ENCODE measurements around the gene PRKAG2. TPM values are rescaled to one million over a fixed set of nuclear protein-coding genes. Genes with fewer than 3 reads are reported as not detected.
A peak's percentile ranks its signal among the peaks of the same experiment; 100 is the strongest.

Gene PRKAG2
- total and polyA plus RNA-seq, 2 of the 13 experiments (the other 11 are each of a cell fraction or from before 2014, with no cell fraction given): 0.90 to 1.3 TPM

DNA sequence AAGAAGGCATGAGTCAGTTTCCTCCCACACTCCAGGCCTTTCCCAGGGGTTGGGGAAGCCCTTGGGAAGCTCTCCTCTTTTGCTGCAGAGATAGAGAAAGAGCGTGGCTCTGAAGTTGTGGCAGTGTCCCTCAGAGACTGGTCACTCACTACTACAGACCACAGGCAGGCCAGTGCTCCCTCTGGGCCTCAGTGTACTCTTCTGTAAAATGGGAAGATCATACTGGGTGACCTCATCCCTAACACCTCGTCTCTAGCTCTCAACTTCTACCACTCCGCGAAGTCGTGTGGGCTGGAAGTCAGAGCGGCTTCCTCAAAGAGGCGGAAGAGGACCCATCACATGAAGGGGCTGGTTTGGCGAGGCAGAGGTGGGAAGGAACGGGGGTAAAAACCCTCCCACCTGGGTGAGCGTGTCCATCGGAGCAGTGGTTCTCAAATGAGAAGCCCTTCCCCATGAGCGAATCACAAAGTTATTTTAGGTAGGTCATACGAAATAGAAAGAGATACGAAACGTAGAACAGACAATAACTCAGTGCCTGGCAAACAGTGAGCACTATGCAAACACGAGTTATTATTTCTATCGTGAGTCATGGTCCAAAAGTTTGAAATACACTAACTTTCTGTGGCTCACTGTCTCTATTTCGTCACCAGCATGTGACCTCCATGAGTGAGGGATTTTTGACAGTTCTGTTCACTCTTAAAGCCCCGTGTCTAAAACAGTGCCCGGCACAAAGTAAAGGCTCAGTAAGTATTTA lies 32.7 kb downstream of the PRKAG2 start (continued):
- TF ChIP-seq ZNF24 (IDR thresholded peaks at IDR 0.05): no peak
- TF ChIP-seq KLF16 (CRISPR knock-in tag; IDR thresholded peaks at IDR 0.05): 0 out of 4 replicates have a peak, but pooled peaks of 1 of the 2 experiments have one; percentile 55
- TF ChIP-seq MBD4 (IDR thresholded peaks at IDR 0.05; ENCODE audit: borderline replicate concordance, low read length): no peak
- TF ChIP-seq CREB1 (IDR thresholded peaks at IDR 0.05): peak; percentile 85
- TF ChIP-seq CREB1 (CRISPR knock-in tag; IDR thresholded peaks at IDR 0.05): peak; percentile 50; the same call in 1 of the 2 replicates
- TF ChIP-seq, protein P1, sequence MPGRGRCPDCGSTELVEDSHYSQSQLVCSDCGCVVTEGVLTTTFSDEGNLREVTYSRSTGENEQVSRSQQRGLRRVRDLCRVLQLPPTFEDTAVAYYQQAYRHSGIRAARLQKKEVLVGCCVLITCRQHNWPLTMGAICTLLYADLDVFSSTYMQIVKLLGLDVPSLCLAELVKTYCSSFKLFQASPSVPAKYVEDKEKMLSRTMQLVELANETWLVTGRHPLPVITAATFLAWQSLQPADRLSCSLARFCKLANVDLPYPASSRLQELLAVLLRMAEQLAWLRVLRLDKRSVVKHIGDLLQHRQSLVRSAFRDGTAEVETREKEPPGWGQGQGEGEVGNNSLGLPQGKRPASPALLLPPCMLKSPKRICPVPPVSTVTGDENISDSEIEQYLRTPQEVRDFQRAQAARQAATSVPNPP (CRISPR knock-in tag; IDR thresholded peaks at IDR 0.05): no peak
- TF ChIP-seq JUNB (CRISPR knock-in tag; IDR thresholded peaks at IDR 0.05; ENCODE audit: borderline replicate concordance): peak; percentile 69; the same call in 1 of the 2 replicates
- peak; percentile 58; the same call in 1 of the 2 replicates for TF ChIP-seq HMG20A (CRISPR knock-in tag; IDR thresholded peaks at IDR 0.05; ENCODE audit: borderline replicate concordance)
- TF ChIP-seq, protein P2, sequence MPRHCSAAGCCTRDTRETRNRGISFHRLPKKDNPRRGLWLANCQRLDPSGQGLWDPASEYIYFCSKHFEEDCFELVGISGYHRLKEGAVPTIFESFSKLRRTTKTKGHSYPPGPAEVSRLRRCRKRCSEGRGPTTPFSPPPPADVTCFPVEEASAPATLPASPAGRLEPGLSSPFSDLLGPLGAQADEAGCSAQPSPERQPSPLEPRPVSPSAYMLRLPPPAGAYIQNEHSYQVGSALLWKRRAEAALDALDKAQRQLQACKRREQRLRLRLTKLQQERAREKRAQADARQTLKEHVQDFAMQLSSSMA (CRISPR knock-in tag; IDR thresholded peaks at IDR 0.05): no peak
- no peak for TF ChIP-seq ZBTB42 (CRISPR knock-in tag; IDR thresholded peaks at IDR 0.05)
- TF ChIP-seq, protein P3, sequence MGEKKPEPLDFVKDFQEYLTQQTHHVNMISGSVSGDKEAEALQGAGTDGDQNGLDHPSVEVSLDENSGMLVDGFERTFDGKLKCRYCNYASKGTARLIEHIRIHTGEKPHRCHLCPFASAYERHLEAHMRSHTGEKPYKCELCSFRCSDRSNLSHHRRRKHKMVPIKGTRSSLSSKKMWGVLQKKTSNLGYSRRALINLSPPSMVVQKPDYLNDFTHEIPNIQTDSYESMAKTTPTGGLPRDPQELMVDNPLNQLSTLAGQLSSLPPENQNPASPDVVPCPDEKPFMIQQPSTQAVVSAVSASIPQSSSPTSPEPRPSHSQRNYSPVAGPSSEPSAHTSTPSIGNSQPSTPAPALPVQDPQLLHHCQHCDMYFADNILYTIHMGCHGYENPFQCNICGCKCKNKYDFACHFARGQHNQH (CRISPR knock-in tag; IDR thresholded peaks at IDR 0.05): no peak
- TF ChIP-seq NPAS2 (CRISPR knock-in tag; IDR thresholded peaks at IDR 0.05; ENCODE audit: borderline replicate concordance): no peak
- TF ChIP-seq, protein P4, sequence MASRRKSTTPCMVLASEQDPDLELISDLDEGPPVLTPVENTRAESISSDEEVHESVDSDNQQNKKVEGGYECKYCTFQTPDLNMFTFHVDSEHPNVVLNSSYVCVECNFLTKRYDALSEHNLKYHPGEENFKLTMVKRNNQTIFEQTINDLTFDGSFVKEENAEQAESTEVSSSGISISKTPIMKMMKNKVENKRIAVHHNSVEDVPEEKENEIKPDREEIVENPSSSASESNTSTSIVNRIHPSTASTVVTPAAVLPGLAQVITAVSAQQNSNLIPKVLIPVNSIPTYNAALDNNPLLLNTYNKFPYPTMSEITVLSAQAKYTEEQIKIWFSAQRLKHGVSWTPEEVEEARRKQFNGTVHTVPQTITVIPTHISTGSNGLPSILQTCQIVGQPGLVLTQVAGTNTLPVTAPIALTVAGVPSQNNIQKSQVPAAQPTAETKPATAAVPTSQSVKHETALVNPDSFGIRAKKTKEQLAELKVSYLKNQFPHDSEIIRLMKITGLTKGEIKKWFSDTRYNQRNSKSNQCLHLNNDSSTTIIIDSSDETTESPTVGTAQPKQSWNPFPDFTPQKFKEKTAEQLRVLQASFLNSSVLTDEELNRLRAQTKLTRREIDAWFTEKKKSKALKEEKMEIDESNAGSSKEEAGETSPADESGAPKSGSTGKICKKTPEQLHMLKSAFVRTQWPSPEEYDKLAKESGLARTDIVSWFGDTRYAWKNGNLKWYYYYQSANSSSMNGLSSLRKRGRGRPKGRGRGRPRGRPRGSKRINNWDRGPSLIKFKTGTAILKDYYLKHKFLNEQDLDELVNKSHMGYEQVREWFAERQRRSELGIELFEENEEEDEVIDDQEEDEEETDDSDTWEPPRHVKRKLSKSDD (CRISPR knock-in tag; IDR thresholded peaks at IDR 0.05; ENCODE audit: low read depth): 0 out of 2 replicates have a peak, but pooled peaks have one; percentile 48
- no peak for TF ChIP-seq MTF1 (CRISPR knock-in tag; IDR thresholded peaks at IDR 0.05)
- TF ChIP-seq, protein P5, sequence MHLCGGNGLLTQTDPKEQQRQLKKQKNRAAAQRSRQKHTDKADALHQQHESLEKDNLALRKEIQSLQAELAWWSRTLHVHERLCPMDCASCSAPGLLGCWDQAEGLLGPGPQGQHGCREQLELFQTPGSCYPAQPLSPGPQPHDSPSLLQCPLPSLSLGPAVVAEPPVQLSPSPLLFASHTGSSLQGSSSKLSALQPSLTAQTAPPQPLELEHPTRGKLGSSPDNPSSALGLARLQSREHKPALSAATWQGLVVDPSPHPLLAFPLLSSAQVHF (CRISPR knock-in tag; IDR thresholded peaks at IDR 0.05): no peak
